Measurements from ENCODE around the gene CACNB4.

DNA sequence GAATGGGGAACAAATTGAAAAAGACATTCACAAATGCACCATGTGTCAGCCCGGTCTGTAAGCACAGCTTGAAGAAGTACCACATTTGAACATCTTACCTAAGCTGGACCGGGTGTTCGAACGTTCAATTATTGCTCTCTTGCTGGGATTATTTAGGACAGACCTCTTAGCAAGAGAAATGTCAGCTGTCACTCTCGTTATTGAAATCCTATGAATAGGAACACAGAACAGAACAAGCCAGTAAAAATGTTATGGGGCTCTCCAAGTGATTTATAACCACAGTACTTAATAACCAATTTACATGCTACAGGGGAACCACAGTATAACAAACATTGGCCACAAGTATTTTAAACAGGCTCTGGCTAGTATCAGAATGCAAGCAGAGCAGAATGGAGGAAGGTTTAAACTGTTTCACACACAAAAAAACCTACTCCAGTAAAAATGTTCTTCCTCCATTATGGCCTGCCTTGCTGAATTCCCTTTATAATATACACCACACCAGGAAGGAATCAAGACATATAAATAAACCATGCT is 238.2 kb downstream of the CACNB4 start:
- TF ChIP-seq CTCF (IDR thresholded peaks at IDR 0.05; ENCODE audit: low read depth, low read length) (no peak), POLR2A (IDR thresholded peaks at IDR 0.05; ENCODE audit: extremely low read depth, insufficient read length) (no peak)

Data from NB4 (cell line).